HCT116 (cell line): ENCODE data around the gene TNRC6A.

Experiments used
- CBX3 ChIP-seq: IDR thresholded peaks from 2 replicates; pipeline ENCODE4 v1.6.1; 2012; ENCODE audit warnings: low read depth
- CEBPB ChIP-seq: IDR thresholded peaks from 2 replicates; pipeline ENCODE4 v1.6.1; 2012; ENCODE audit warnings: low read depth
- CTCF ChIP-seq, 3 experiments: fragments of 200-600 bp in 1 of 3; sonication (generic) in 1 of 3; IDR thresholded peaks in 2 of 3; conservative IDR thresholded peaks in 1 of 3; 2 replicates each; pipeline ENCODE4 v1.5.1; 2012 to 2017; ENCODE audit warnings: low read depth in 2 of 3, low read length in 2 of 3, antibody characterized with exemption in 1 of 3, borderline replicate concordance in 1 of 3, control low read depth in 1 of 3, mild to moderate bottlenecking in 1 of 3, mixed read lengths in 1 of 3, mixed run types in 1 of 3, moderate library complexity in 1 of 3; ENCODE audit not compliant: insufficient read depth in 1 of 3
- EZH2 ChIP-seq: fragments of 200-600 bp; sonication (generic); IDR thresholded peaks from 2 replicates; pipeline ENCODE4 v1.6.1; 2017; ENCODE audit warnings: antibody characterized with exemption, mixed run types
- EZH2phosphoT487 ChIP-seq: fragments of 200-600 bp; IDR thresholded peaks from 2 replicates; pipeline ENCODE4 v1.6.1; 2018; ENCODE audit warnings: antibody characterized with exemption, borderline replicate concordance
- FOSL1 ChIP-seq: IDR thresholded peaks from 2 replicates; pipeline ENCODE4 v1.6.1; 2012; ENCODE audit warnings: low read depth
- POLR2A ChIP-seq: IDR thresholded peaks from 2 replicates; pipeline ENCODE4 v1.7.0; 2011; ENCODE audit warnings: borderline replicate concordance; ENCODE audit not compliant: insufficient read depth, insufficient read length; ENCODE audit errors: extremely low read depth
- POLR2AphosphoS5 ChIP-seq: IDR thresholded peaks from 2 replicates; pipeline ENCODE4 v1.6.1; 2011; ENCODE audit warnings: mild to moderate bottlenecking, low read depth, low read length, moderate library complexity
- SRF ChIP-seq: IDR thresholded peaks from 2 replicates; pipeline ENCODE4 v1.6.1; 2012; ENCODE audit warnings: low read depth
- TCF7L2 ChIP-seq: IDR thresholded peaks from 2 replicates; pipeline ENCODE4 v1.7.0; 2011; ENCODE audit warnings: borderline replicate concordance, inconsistent platforms; ENCODE audit not compliant: insufficient read depth, insufficient read length; ENCODE audit errors: extremely low read depth
- ZNF274 ChIP-seq: fragments of 200-500 bp; sonication (Bioruptor generic); IDR thresholded peaks from 2 replicates; pipeline ENCODE4 v1.6.1; 2014; ENCODE audit warnings: mild to moderate bottlenecking, low read depth, low read length, inconsistent platforms

GRCh38 chr16:24837969-24838368, 108.5 kb downstream of the TNRC6A start:
- no peak for TF ChIP-seq CTCF (IDR thresholded peaks at IDR 0.05 in 2 of 3, conservative IDR thresholded peaks at IDR 0.05 in 1 of 3; ENCODE audit: borderline replicate concordance in 1 of 3, insufficient read depth in 1 of 3, low read depth in 2 of 3, low read length in 2 of 3)
- TF ChIP-seq ZNF274: no peak
- TF ChIP-seq POLR2A: no peak
- no peak for TF ChIP-seq POLR2AphosphoS5
- no peak for TF ChIP-seq SRF
- no peak for TF ChIP-seq EZH2phosphoT487
- TF ChIP-seq TCF7L2: no peak
- no peak for TF ChIP-seq CBX3
- TF ChIP-seq CEBPB: no peak
- TF ChIP-seq FOSL1: no peak
- no peak for TF ChIP-seq EZH2
